Nephron progenitor cell (in vitro differentiated cells): ENCODE measurements around the gene PCIF1.

Experiments used
- DNase-seq: peaks from one replicate; pipeline ENCODE4 v3.0.0; 2021
- H3K27ac Mint-ChIP-seq: 2 replicates; pipeline ENCODE4 v1.8.0; 2021; ENCODE audit warnings: mild to moderate bottlenecking, moderate library complexity, mixed read lengths
- H3K27me3 Mint-ChIP-seq: 2 replicates; pipeline ENCODE4 v1.8.0; 2021; ENCODE audit warnings: mild to moderate bottlenecking, low read depth, mixed read lengths; ENCODE audit not compliant: poor library complexity
- H3K36me3 Mint-ChIP-seq: 2 replicates; pipeline ENCODE4 v1.8.0; 2021; ENCODE audit warnings: low read depth, mixed read lengths
- H3K4me1 Mint-ChIP-seq: 2 replicates; pipeline ENCODE4 v1.8.0; 2021; ENCODE audit warnings: mixed read lengths
- H3K4me3 Mint-ChIP-seq: 2 replicates; pipeline ENCODE4 v1.8.0; 2021; ENCODE audit warnings: mild to moderate bottlenecking, moderate library complexity, mixed read lengths
- H3K9me3 Mint-ChIP-seq: 2 replicates; pipeline ENCODE4 v1.8.0; 2021; ENCODE audit warnings: mild to moderate bottlenecking, moderate library complexity, mixed read lengths
- TF ChIP-seq, protein P1 (sequence below): fragments of 200-600 bp; sonication (generic); IDR thresholded peaks from 2 replicates; pipeline ENCODE4 v1.5.0; 2021; ENCODE audit warnings: antibody characterized with exemption

The PCIF1 gene

DNA sequence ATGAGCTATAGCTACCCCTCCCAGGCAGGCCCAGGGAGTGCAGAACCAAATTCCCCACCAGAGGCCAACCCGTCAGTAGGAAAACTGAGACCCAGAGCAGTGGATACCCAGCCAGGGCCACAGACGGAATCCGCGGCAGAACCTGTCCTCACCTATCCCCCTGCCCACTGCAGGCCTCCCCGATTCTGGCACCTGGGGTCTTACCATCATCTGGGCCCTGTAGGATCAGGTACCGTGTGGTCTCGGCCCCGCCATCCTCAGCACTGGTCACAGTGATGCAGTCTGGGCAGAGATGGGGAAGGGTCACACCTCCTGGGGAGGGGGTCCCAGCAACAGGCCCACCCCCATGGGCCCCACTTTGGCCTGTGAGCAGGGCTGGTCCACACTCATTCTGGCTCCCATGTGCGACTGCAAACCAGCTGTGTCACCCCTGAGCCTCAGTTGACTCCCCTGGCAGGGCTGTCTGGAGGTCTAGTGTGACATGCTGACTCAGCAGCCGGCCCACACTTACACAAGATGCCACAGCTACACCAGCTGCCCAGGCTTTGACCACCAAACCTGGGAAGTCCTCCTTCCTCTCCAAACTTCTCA is 33.7 kb downstream of the PCIF1 start:
- Mint-ChIP-seq H3K27me3 (peaks cover 4% of the 10 kb centered on the region), H3K4me1 (peaks cover 25% of the 10 kb centered on the region), H3K27ac (no peak overlapping the region), H3K4me3 (no peak overlapping the region), H3K9me3 (no peaks in the 10 kb centered on the region), H3K36me3 (peaks cover 15% of the 10 kb centered on the region)
- no peak for DNase-seq
- TF ChIP-seq, protein P1, sequence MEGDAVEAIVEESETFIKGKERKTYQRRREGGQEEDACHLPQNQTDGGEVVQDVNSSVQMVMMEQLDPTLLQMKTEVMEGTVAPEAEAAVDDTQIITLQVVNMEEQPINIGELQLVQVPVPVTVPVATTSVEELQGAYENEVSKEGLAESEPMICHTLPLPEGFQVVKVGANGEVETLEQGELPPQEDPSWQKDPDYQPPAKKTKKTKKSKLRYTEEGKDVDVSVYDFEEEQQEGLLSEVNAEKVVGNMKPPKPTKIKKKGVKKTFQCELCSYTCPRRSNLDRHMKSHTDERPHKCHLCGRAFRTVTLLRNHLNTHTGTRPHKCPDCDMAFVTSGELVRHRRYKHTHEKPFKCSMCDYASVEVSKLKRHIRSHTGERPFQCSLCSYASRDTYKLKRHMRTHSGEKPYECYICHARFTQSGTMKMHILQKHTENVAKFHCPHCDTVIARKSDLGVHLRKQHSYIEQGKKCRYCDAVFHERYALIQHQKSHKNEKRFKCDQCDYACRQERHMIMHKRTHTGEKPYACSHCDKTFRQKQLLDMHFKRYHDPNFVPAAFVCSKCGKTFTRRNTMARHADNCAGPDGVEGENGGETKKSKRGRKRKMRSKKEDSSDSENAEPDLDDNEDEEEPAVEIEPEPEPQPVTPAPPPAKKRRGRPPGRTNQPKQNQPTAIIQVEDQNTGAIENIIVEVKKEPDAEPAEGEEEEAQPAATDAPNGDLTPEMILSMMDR = no peak

DNA sequence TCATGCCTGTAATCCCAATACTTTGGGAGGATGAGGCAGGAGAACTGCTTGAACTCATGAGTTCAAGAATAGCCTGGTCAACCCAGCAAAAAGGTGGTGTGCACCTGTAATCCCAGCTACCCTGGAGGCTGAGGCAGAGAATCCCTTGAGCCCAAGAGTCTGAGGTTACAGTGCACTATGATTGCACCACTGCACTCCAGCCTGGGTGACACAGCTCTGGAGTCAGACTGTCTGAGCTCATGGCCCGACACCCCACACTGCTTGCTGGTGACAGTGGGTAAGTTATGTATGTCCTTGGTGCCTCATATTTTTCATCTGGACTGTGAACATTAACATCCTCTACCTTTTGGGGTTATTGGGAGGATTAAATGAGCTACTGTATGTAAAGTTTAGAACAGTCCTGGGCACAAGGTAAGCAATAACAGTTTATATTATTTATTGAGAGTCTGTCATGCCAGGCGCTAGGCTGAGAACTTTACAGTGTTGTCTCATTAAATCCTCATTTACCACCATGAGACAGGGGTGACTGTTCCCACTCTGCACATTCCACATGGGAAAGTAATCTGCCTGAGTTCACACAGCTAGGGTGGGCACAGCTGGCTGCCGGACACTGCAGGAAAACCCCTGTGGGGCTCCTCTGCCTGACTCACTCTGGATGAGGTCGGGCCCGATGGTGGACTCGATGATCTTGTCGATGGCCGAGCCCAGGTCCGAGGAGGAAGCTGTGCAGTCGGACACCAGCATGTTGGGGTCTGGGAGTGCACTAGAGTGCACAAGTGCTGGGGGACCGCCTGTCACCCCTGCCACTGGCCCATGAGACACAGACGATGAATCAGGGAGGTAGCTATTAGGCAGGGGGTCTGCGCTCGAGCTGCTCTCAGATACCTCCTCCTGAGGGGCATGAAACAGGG is 34.6 kb downstream of the PCIF1 start:
- Mint-ChIP-seq H3K27ac (no peak overlapping the region), H3K4me3 (no peak overlapping the region), H3K9me3 (no peaks in the 10 kb centered on the region), H3K27me3 (peaks cover 4% of the 10 kb centered on the region), H3K4me1 (peaks cover 25% of the 10 kb centered on the region), H3K36me3 (peaks cover 14% of the 10 kb centered on the region)
- TF ChIP-seq, protein P1 = no peak
- no peak for DNase-seq

DNA sequence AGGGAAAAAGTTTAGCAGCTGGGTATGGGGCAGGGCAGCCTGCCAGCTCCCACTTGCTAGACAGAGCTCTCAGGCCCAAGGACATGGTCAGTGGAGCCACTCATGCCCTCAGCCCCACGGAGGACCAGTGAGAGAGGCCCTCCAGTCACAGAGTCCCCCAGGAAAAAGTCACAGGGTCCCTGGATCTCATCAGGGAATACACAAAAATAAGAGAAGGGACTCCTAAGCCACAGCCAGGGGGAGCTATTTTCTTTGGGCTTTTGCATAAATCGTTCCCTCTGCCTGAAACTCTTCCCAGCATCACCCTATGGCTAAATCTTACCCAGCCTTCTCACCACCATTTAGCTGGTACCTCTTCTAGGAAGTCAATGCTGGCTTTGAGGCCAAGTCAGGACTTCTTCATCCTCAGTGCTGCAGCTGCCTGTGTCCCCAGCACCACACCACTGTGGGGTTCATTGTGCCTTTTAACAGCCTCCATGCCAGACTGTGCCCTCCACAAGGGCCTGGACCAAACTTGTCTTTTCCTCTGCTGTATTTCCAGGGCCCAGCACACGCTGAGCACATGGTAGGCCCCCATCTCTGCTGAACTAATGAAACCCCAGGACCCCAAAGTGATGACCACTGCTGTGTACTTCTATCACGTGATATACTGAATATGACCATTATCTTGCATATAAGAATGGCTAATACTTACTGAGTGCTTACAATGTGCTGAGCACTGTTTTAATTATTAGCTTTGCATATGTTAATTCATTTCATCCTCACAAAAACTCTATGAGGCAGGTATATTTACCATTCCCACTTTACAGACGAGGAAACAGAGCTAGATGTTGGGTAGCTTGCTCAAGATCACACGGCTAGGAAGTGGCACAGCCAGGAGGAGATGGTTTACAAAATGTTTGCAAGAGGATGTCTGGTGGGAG is 35.5 kb downstream of the PCIF1 start:
- Mint-ChIP-seq H3K4me1 (peaks cover 25% of the 10 kb centered on the region), H3K27me3 (peaks cover 4% of the 10 kb centered on the region), H3K9me3 (no peaks in the 10 kb centered on the region), H3K4me3 (peak overlapping the region; percentile 91), H3K27ac (peak overlapping the region; percentile 82), H3K36me3 (peaks cover 14% of the 10 kb centered on the region)
- TF ChIP-seq, protein P1 = peak; percentile 45
- no peak for DNase-seq

DNA sequence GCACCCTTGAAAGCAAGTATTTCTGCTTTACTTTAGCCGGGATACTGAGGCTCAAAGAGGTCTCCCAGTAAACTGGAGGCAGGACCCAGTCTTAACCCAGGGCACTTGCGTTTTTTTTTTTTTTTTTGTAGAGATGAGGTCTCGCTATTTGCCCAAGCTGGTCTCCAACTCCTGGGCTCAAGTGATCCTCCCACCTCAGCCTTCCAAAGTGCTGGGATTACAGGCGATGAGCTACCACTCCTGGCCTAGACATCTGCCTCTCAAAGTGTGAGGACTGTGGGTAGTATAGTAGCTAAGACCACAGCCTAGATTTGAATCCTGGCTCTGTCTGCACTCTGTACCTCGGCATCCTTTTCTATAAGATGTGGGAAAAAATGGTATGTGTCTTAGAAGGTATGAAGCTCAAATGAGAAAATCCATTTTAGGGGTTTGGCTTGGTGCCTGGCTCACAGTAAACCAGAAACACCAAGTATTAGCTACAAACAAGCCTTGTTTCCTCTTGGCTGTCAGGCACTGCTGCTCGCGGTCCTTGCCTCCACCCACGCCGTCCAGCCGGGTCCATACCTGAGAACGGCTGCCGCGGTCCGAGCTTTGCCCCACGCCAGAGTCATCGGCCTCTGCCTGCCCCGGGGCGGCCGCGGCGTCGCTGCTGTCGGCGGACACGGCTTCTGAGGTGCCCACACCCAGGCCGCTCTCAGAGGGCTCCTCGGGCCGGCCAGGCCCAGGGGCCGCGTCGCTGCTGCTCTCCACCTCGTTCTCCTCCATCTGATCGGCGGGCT is 36.4 kb downstream of the PCIF1 start:
- H3K9me3 Mint-ChIP-seq = no peaks in the 10 kb centered on the region
- peaks cover 11% of the 10 kb centered on the region for H3K36me3 Mint-ChIP-seq
- TF ChIP-seq, protein P1 = no peak
- H3K27ac Mint-ChIP-seq = peak overlapping the region; percentile 82
- H3K27me3 Mint-ChIP-seq = peaks cover 4% of the 10 kb centered on the region
- peaks cover 25% of the 10 kb centered on the region for H3K4me1 Mint-ChIP-seq
- DNase-seq = peak; percentile 19
- peak overlapping the region; percentile 91 for H3K4me3 Mint-ChIP-seq

DNA sequence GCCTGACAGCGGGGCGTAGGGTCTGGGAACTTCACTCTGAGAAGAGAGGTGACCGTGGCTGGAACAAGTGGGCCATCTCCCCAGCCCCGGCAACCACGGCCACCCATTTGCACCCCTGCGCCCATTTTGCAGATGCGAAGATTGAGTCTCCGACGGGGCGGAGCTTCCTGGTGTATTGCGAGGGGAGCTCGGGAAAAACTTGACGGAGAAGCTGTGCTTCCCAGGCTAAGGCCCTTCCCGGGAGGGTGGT is 36.9 kb downstream of the PCIF1 start:
- peaks cover 9% of the 10 kb centered on the region for H3K36me3 Mint-ChIP-seq
- no peak for DNase-seq
- H3K4me3 Mint-ChIP-seq = peak overlapping the region; percentile 91
- H3K27me3 Mint-ChIP-seq = peaks cover 7% of the 10 kb centered on the region
- H3K27ac Mint-ChIP-seq = no peak overlapping the region
- H3K4me1 Mint-ChIP-seq = peaks cover 25% of the 10 kb centered on the region
- no peaks in the 10 kb centered on the region for H3K9me3 Mint-ChIP-seq
- TF ChIP-seq, protein P1 = no peak
